ENCODE measurements around the gene OR4N5.

The OR4N5 gene

DNA sequence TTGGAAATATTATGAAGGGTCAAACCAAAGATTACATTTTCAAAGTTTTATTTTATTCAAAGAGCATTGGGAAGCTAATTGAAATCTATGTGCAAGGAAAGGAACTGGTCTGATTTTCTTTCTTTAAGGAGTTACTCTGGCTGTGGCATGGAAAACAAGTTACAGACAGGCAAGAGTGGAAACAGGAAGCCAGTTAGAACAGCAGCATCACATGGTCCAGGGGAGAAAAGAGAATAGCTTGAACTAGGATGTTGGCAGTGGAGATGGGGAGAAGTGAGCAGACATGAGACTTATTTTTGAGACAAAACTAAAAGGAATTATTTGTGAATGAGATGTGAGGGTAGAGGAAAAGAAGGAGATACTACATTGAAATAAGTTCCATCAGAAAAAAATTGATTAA lies 55.5 kb downstream of the OR4N5 start:
- H3K4me3 ChIP-seq (ENCODE audit: low read depth, low read length), result no peak overlapping the region

Data from iPS-11a (cell line).